ENCODE data around the gene PAK6.

PAK6 gene

DNA sequence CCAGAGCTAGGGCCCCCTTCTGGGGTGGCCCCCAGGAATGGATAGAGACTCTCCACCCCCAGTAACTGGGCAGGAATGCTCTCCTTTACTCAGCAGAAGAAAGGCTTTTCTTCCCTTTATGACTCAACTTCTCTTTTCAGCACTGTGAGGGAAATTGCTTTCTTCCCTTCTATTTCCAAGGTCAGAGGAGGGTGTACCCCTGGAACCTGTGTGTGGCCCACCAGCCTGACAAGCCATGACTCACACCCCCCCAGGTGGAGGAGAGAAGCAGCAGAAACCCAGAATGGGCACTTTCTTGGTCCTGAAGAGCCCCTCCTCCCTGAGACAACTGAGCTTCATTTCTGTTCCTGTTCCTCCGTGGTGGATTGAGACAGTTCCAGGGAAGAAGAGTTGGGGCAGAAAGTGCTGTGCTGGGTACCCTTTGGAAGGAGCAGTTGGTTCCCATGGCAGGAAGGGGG, 46.7 kb downstream of the PAK6 start:
- H3K27me3 ChIP-seq (ENCODE audit: insufficient read depth, low read length, poor library complexity) = no peaks in the 10 kb centered on the region
- no peaks in the 10 kb centered on the region for H3K79me2 ChIP-seq (ENCODE audit: insufficient read depth, low read length)
- H3K9me3 ChIP-seq (ENCODE audit: insufficient read depth, low read length, severe bottlenecking) = no peaks in the 10 kb centered on the region
- no peak for TF ChIP-seq EZH2 (IDR thresholded peaks at IDR 0.05; ENCODE audit: borderline replicate concordance, low read depth, low read length, severe bottlenecking)
- TF ChIP-seq CTCF (IDR thresholded peaks at IDR 0.05; ENCODE audit: borderline replicate concordance, extremely low read depth, low read length, poor library complexity, severe bottlenecking) = no peak
- H2AFZ ChIP-seq (ENCODE audit: low read depth, low read length) = no peak overlapping the region
- no peak overlapping the region for H3K4me2 ChIP-seq (ENCODE audit: insufficient read depth, low read length)
- H4K20me1 ChIP-seq (ENCODE audit: insufficient read depth, low read length) = no peaks in the 10 kb centered on the region
- no peak for ATAC-seq (ENCODE audit: insufficient read depth, low read depth)
- no peak for DNase-seq
- H3K36me3 ChIP-seq (ENCODE audit: insufficient read depth, low read length) = no peaks in the 10 kb centered on the region
- H3K4me1 ChIP-seq (ENCODE audit: insufficient read depth, low read length) = no peaks in the 10 kb centered on the region
- no peak overlapping the region for H3K27ac ChIP-seq (ENCODE audit: low read length)
- no peak overlapping the region for H3K9ac ChIP-seq (ENCODE audit: low read depth, low read length)
- no peak overlapping the region for H3K4me3 ChIP-seq (ENCODE audit: low read depth in 1 of 2, low read length in 2 of 2)

DNA sequence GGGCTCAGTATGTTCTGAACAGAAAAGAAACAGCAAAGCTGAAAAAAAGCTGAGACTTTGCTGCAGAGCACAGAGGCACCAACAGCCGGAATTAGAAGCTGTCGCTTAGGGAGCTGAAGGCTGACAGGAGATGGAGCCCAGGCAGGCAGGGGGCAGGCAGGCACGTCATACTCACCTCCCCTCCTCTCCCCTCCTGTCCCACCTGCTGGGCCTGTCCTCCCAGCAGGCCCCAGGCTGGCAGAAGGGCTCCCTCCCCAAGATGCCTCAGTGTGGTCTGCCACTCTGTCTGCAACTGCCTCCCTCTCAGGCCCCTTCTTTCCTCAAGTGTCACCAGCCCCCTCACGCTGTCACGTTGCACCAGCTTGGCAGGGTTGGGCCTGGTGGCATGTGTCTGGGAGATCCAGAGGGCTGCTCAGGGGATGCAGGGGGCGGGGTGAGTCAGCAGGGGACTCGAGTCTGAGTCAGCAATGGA, 47.2 kb downstream of the PAK6 start:
- no peak for ATAC-seq (ENCODE audit: insufficient read depth, low read depth)
- Histone ChIP-seq H3K9me3 (ENCODE audit: insufficient read depth, low read length, severe bottlenecking) (no peaks in the 10 kb centered on the region), H3K79me2 (ENCODE audit: insufficient read depth, low read length) (no peaks in the 10 kb centered on the region), H3K4me1 (ENCODE audit: insufficient read depth, low read length) (no peaks in the 10 kb centered on the region), H3K9ac (ENCODE audit: low read depth, low read length) (no peak overlapping the region), H4K20me1 (ENCODE audit: insufficient read depth, low read length) (no peaks in the 10 kb centered on the region), H2AFZ (ENCODE audit: low read depth, low read length) (no peak overlapping the region), H3K36me3 (ENCODE audit: insufficient read depth, low read length) (no peaks in the 10 kb centered on the region), H3K27me3 (ENCODE audit: insufficient read depth, low read length, poor library complexity) (no peaks in the 10 kb centered on the region), H3K4me2 (ENCODE audit: insufficient read depth, low read length) (no peak overlapping the region), H3K27ac (ENCODE audit: low read length) (no peak overlapping the region), H3K4me3 (ENCODE audit: low read depth in 1 of 2, low read length in 2 of 2) (no peak overlapping the region)
- DNase-seq = no peak
- TF ChIP-seq CTCF (IDR thresholded peaks at IDR 0.05; ENCODE audit: borderline replicate concordance, extremely low read depth, low read length, poor library complexity, severe bottlenecking) = no peak
- no peak for TF ChIP-seq EZH2 (IDR thresholded peaks at IDR 0.05; ENCODE audit: borderline replicate concordance, low read depth, low read length, severe bottlenecking)

DNA sequence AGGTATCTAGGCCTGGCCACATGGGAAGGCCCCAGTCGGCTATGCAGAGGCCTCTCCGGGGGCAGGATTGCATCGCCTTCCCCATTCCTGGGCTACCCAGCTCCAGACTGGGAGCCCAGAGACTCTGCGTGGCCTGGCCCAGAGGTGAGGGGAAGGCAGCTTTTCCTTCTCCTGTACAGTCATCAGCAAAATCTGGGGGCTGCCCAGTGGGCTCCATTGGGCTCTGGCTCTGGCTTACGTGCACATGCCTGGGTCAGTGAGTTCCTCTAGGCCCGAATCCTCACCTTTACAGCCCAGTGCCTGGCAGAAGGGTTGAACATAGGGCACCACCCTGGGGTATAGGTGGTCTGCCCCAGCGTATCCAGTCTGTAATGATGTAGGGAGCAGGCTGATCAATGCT, 47.9 kb downstream of the PAK6 start:
- DNase-seq (no peak), ATAC-seq (ENCODE audit: insufficient read depth, low read depth) (no peak)
- H3K36me3 ChIP-seq (ENCODE audit: insufficient read depth, low read length) = no peaks in the 10 kb centered on the region
- no peak overlapping the region for H3K27ac ChIP-seq (ENCODE audit: low read length)
- H3K4me3 ChIP-seq (ENCODE audit: low read depth in 1 of 2, low read length in 2 of 2) = no peak overlapping the region
- no peaks in the 10 kb centered on the region for H4K20me1 ChIP-seq (ENCODE audit: insufficient read depth, low read length)
- no peaks in the 10 kb centered on the region for H3K9me3 ChIP-seq (ENCODE audit: insufficient read depth, low read length, severe bottlenecking)
- no peak overlapping the region for H3K4me2 ChIP-seq (ENCODE audit: insufficient read depth, low read length)
- H3K9ac ChIP-seq (ENCODE audit: low read depth, low read length) = no peak overlapping the region
- TF ChIP-seq CTCF (IDR thresholded peaks at IDR 0.05; ENCODE audit: borderline replicate concordance, extremely low read depth, low read length, poor library complexity, severe bottlenecking) (no peak), EZH2 (IDR thresholded peaks at IDR 0.05; ENCODE audit: borderline replicate concordance, low read depth, low read length, severe bottlenecking) (no peak)
- no peak overlapping the region for H2AFZ ChIP-seq (ENCODE audit: low read depth, low read length)
- H3K79me2 ChIP-seq (ENCODE audit: insufficient read depth, low read length) = no peaks in the 10 kb centered on the region
- no peaks in the 10 kb centered on the region for H3K27me3 ChIP-seq (ENCODE audit: insufficient read depth, low read length, poor library complexity)
- H3K4me1 ChIP-seq (ENCODE audit: insufficient read depth, low read length) = no peaks in the 10 kb centered on the region

- Histone ChIP-seq H3K4me1 (ENCODE audit: insufficient read depth, low read length) (no peaks in the 10 kb centered on the region), H4K20me1 (ENCODE audit: insufficient read depth, low read length) (no peaks in the 10 kb centered on the region), H2AFZ (ENCODE audit: low read depth, low read length) (no peak overlapping the region), H3K79me2 (ENCODE audit: insufficient read depth, low read length) (no peaks in the 10 kb centered on the region), H3K9ac (ENCODE audit: low read depth, low read length) (no peak overlapping the region), H3K4me2 (ENCODE audit: insufficient read depth, low read length) (no peak overlapping the region), H3K36me3 (ENCODE audit: insufficient read depth, low read length) (no peaks in the 10 kb centered on the region), H3K27me3 (ENCODE audit: insufficient read depth, low read length, poor library complexity) (no peaks in the 10 kb centered on the region), H3K27ac (ENCODE audit: low read length) (no peak overlapping the region), H3K4me3 (ENCODE audit: low read depth in 1 of 2, low read length in 2 of 2) (no peak overlapping the region), H3K9me3 (ENCODE audit: insufficient read depth, low read length, severe bottlenecking) (no peaks in the 10 kb centered on the region)
- TF ChIP-seq CTCF (IDR thresholded peaks at IDR 0.05; ENCODE audit: borderline replicate concordance, extremely low read depth, low read length, poor library complexity, severe bottlenecking) (no peak), EZH2 (IDR thresholded peaks at IDR 0.05; ENCODE audit: borderline replicate concordance, low read depth, low read length, severe bottlenecking) (no peak)
- ATAC-seq (ENCODE audit: insufficient read depth, low read depth) (no peak), DNase-seq (no peak)
Observed at GRCh38 chr15:40287505-40287904, 48.6 kb downstream of the PAK6 start.

Data from DND-41 (cell line).